NCI-H1694 treated with DMSO at 0.1 percent for 48 hours (cell line): ENCODE data around the gene TBATA.

Experiments used
- DNase-seq: peaks from one replicate; lab custom pipeline; 2025; lab: John Stamatoyannopoulos, UW

TBATA gene

GRCh38 chr10:70785190-70785589, at the start of gene TBATA:
TBATA (minus strand) TSS chr10:70785377; CDS start chr10:70783379, 1,998 bp downstream.
- DNase-seq, result no peak

- no peak for DNase-seq
Observed at GRCh38 chr10:70834441-70835151, 49.4 kb upstream of the TBATA start.

- no peak for DNase-seq
Observed at GRCh38 chr10:70834021-70834420, 48.8 kb upstream of the TBATA start.

- no peak for DNase-seq
Observed at GRCh38 chr10:70833601-70834000, 48.4 kb upstream of the TBATA start.

- no peak for DNase-seq
Observed at GRCh38 chr10:70832852-70833528, 47.8 kb upstream of the TBATA start.

GRCh38 chr10:70832221-70832620, 47.0 kb upstream of the TBATA start:
- no peak for DNase-seq

- no peak for DNase-seq
Observed at GRCh38 chr10:70830164-70830563, 45.0 kb upstream of the TBATA start.

GRCh38 chr10:70829543-70829942, 44.4 kb upstream of the TBATA start:
- DNase-seq, result no peak

- no peak for DNase-seq
Observed at GRCh38 chr10:70828923-70829322, 43.7 kb upstream of the TBATA start.

- DNase-seq, result no peak
Observed at GRCh38 chr10:70827086-70827757, 42.0 kb upstream of the TBATA start.

- no peak for DNase-seq
Observed at GRCh38 chr10:70822076-70822820, 37.1 kb upstream of the TBATA start.

- no peak for DNase-seq
Observed at GRCh38 chr10:70820976-70821750, 36.0 kb upstream of the TBATA start.

- peak; percentile 8 for DNase-seq
Observed at GRCh38 chr10:70816220-70816894, 31.2 kb upstream of the TBATA start.

GRCh38 chr10:70815504-70816219, 30.5 kb upstream of the TBATA start, which contains the start of gene SGPL1:
SGPL1 (plus strand) TSS chr10:70815948; CDS start chr10:70816854, 906 bp downstream.
- peak; percentile 37 for DNase-seq

GRCh38 chr10:70814126-70814525, 28.9 kb upstream of the TBATA start:
- no peak for DNase-seq

GRCh38 chr10:70812814-70813213, 27.6 kb upstream of the TBATA start:
- DNase-seq, result no peak

GRCh38 chr10:70811881-70812280, 26.7 kb upstream of the TBATA start:
- no peak for DNase-seq

GRCh38 chr10:70810967-70811366, 25.8 kb upstream of the TBATA start:
- no peak for DNase-seq

GRCh38 chr10:70809726-70810125, 24.5 kb upstream of the TBATA start:
- DNase-seq, result no peak

- DNase-seq, result no peak
Observed at GRCh38 chr10:70809011-70809611, 23.9 kb upstream of the TBATA start.
